IPS DF 19.7 (cell line): ENCODE data around the gene LGALS7.
"Not testable (repeated sequence)": the region's sequence is repeated elsewhere in the genome, so short reads cannot be mapped to it uniquely, and the experiment has no call there.

Experiments used
- DNase-seq: peaks from one replicate; pipeline ENCODE4 v3.0.0-alpha.2; 2013; ENCODE audit warnings: low read depth, low spot score

Gene LGALS7

DNA sequence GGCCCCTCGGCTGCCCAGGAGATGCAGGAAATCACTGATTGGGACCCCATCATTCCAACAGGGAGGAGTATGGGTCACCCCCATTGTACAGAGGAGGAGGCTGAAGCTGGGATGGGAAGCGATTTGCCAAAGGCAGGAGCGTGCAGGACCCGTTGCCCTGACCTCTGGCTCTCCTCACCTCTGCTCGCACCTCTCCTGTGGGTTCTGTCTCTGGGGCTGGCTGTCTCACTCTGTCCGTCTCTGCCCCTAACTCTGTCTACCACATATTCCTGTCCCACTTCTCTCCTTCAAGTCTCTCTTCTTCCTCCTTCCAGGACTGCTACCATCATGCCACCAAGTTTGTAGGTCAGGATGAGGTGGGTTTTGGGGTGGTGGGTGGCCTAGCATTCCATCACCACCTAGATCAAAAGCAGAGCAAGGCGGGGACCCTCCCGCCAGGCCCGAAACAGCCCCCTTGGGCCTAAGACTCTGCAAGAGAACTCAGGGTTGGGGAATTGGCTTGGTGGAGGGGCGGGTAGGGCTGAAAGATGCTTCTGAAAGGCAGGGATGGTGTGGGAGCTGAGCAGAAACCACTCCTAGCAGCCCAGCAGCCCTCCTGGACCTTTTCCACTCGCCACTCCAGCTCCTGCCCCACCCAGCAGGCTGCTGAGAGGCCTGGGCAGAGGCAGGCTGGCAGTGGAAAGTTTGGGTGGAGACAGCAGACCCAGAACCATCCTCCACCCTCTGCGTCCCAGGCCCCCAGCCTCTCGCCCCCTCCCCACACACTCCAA is 1.0 kb upstream of the LGALS7 start:
- DNase-seq, result no peak

DNA sequence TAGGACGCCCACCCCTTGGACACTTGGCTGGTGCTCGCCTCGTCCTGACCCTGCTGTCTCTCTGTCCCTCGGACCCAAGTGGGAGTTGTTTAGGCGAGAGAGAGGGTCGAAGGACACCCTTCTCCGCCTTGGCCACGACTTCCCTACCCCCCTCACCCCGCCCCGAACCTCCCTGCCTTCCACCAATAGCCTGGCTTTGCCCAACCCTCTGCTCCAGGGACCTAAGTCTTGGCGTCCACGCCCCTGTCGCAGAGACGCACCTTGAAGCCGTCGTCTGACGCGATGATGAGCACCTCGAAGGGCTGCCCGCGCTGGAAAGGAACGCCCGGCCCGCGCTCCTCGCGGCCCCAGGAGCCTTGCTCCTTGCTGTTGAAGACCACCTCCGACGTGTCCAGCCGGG is 1.7 kb downstream of the LGALS7 start:
- not testable (repeated sequence) for DNase-seq

DNA sequence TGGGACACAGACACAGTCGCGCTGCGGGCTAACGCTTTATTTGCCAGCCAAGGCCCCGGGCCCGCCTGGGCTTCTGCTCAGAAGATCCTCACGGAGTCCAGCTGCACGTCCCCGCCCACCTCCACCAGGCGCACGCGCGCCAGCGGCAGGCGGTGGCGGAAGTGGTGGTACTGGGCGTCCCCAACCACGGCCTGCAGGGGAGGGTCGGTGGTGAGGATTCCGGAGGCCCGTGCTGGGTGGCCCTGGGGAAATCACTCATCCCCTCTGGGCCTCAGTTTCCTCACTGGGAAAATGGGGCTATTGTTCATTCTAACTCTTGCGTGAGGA is 2.4 kb downstream of the LGALS7 start:
- DNase-seq, result not testable (repeated sequence)

DNA sequence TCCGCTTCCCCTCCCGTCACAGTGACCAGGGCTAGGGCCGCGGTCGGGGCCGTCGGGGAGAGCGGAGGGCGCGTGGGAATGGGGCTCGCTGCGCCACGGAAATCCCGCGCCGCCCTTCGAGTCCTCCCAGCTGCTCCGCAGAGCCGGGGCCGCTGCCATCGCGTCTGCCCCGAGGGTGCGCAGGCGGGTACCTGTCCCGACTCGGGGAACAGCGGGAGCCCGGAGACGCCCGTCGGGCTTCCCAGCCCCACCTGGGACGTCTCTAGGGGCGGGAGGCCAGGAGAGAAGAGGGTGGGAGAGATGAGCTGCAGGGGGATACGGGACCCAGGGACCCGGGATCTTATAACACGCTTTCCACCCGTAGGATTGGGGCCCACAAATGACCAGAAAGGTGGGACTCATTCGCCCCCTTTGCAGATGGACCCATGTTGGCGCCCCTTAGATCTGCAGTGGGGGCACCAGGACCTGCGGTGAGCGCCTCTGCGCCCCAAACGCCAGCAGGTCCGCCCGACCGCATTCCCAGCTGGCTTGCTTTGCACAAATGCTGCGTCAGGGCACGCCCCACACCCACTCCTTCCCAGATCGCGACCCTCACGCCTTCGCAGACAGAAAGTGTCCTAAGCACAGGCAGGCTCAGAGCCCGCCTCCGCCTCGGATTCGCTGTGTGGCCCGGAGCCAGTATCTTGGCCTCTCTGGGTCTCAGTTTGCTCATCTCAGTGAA is 2.9 kb downstream of the LGALS7 start:
- DNase-seq, result not testable (repeated sequence)

DNA sequence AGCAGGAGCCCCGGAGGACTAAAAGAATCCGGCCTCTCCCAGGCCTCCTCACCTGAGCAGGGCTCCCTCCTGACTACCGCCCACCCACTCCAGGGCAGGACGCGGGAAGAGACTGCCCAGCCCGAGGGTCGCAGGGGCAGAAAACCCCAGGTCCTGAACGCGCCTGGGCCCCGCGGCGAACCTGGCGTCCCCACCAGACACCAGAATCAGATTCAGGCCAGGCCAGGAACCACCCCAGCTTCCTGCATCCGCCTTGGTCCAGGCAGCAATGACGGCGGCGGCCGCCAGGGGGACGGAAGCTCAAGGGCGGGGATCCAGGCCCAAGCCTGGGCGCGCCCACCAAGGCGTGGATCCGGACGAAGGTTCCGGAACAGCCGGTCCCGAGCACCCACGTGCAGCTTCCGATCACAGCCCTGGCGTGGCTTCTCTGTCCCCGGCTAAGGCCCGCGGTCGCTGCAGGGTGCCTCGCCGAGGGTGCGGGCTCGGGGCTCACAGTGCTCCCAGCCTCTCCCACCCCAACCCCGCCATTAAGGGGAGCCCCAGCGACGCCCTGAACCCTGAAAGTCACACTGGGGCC is 3.6 kb downstream of the LGALS7 start:
- peak; percentile 20 for DNase-seq

DNA sequence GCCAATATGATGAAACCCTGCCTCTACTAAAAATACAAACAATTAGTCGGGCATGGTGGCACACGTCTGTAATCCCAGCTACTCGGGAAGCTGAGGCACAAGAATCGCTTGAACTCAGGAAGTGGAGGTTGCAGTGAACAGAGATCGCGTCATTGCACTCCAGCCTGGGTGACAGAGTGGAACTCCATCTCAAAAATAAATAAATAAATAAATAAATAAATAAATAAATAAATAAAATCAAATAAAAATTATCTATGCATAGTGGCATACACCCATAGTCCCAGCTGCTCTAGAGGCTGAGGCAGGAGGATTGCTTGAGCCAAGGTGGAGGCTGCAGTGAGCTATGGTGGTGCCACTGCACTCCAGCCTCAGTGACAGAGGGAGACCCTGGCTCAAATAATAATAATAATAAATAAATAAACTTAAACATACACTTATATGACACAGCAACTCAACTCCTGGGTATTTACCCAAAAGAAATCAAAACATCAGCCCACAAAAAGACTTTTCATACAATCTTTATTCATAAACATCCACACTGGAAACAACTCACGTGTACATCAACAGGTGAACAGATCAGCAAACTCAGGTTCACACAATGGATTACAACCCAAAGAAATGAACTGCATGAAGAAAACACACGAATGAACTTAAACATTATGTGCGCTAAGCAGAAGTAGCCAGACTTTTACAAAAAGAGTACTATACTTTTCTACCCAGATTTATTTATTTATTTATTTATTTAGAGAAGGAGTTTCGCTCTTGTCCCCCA is 6.9 kb downstream of the LGALS7 start:
- DNase-seq, result no peak

DNA sequence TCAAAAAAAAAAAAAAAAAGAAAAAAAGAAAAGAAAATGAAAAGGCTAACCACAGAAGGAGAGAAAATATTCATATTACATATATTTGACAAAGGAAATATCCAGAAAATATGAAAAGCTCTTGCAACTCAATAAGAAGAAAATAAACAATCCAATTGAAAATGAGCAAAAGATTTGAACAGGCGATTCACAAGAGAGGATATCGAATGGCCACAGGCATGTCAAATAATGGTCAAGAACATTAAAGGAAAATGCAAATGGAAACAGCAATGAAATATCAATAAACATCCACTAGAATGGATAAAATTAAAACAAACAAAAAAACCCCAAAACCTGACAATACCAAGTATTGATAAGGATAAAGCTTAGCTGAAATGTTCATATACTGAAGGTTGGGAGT is 8.1 kb downstream of the LGALS7 start:
- DNase-seq, result no peak

DNA sequence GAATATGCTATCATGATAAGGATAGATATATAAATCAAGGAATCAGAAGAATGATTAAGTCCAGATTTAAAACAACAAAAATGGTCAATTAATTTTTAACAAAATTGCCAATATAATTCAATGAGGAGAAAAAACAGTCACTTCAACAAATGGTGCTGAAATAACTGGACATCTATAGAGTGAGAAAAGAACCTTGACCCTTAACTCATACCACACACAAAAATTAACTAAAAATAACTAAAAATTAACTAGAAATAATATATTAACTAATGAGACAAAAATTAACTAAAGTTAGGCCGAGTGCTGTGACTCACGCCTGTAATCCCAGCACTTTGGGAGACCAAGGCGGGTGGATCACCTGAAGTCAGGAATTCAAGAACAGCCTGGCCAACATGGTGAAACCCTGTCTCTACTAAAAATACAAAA is 9.5 kb downstream of the LGALS7 start:
- no peak for DNase-seq

DNA sequence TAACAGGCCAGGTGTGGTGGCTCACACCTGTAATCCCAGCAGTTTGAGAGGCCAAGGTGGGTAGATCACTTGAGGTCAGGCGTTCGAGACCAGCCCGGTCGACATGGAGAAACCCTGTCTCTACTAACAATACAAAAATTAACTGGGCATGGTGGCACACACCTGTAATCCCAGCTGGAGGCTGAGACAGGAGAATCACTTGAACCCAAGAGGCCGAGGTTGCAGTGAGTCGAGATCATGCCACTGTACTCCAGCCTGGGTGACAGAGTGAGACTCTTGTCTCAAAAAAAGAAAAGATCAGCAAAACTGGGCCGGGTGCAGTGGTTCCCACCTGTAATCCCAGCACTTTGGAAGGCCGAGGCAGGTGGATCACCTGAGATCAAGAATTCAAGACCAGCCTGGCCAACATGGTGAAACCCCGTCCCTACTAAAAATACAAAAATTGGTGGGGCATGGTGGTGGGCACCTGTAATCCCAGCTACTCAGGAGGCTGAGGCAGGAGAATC is 11.4 kb downstream of the LGALS7 start:
- not testable (repeated sequence) for DNase-seq

DNA sequence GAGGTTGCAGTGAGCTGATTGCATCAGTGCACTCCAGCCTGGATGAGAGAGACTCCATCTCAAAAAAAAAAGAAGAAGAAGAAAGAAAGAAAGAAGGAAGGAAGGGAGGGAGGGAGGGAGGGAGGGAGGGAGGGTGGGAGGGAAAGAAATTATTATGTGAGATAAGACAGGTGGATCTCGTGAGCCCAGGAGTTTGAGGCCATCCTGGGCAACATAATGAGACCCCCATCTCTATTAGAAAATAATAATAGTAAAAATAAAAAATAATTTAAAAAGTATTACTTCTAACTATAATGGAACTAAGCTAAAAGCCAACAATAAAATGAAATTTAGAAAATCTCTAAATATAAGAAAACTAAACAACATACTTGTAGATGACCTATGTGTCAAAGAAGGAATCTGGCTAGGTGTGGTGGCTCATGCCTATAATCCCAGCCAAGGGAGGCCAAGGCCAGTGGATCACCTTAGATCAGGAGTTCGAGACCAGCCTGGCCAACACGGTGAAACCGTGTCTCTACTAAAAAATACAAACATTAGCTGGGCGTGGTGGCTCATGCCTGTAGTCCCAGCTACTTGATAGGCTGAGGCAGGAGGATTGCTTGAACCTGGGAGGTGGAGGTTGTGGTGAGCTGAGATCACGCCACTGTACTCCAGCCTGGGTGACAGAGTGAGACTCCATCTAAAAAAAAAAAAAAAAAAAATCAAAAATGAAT is 12.4 kb downstream of the LGALS7 start:
- not testable (repeated sequence) for DNase-seq

DNA sequence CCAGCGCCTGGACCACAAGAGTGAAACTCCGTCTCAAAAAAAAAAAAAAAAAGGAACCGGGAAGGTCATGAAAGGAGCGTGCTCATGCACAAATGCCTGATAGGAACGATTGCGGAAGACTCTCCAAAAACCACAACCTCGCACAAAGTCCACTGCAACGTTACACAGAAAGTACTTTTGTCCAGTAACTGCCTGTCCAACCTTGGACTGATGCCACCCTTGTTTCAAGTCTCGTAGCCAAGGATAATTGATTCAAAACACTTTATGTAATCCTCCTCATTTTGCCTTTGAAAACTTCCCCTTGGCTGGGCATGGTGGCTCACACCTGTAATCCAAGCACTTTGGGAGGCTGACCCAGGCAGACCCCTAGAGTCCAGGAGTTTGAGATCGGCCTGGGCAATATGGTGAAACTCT is 13.7 kb downstream of the LGALS7 start:
- DNase-seq, result no peak

DNA sequence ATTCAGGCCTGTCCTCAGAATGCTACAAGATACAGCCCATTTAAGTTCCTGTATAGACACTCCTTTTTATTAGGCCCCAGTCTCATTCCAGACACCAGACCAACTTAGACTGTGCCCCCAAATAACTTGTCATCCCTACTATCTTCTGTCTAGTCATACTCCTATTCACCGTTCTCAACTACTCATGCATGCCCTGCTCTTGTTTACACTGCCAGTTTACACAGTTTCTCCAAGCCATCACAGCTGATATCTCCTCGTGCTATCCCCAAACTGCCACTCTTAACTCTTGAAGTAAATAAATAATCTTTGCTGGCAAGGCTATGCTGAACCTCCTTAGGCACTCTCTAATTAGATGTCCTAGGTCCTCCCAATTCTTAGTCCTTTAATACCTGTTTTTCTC is 19.1 kb downstream of the LGALS7 start:
- not testable (repeated sequence) for DNase-seq

DNA sequence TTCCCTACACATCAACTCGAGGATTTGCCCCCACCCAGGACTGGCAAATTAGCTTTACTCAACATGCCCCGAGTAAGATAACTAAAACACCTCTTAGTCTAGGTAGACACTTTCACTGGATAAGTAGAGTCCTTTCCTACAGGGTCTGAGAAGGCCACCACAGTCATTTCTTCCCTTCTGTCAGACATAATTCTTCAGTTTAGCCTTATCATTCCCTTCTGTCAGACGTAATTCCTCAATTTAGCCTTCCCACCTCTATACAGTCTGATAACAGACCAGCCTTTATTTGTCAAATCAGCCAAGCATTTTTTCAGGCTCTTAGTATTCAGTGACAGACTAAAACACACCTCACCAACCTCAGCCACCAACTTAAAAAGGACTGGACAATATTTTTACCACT is 19.5 kb downstream of the LGALS7 start:
- not testable (repeated sequence) for DNase-seq

DNA sequence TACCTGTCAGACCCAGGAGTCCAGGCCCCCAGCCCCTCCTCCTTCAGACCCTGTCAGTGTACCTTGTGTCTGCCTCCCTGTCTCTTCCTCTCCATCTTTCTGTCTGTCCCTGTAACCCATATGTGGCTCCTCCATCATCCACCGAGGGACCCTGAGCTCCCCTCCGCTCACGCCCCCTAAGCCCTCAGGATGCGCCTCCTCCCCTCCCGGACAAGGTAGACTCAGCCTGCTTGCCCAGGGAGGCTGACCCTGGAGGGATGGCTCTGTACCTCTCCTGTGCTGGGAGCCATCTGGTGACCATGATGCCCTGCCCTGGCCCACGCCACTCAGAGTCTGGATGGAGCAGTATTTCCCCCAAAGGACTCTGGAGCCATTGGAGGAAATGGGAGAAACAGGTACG is 28.0 kb downstream of the LGALS7 start:
- DNase-seq, result no peak

DNA sequence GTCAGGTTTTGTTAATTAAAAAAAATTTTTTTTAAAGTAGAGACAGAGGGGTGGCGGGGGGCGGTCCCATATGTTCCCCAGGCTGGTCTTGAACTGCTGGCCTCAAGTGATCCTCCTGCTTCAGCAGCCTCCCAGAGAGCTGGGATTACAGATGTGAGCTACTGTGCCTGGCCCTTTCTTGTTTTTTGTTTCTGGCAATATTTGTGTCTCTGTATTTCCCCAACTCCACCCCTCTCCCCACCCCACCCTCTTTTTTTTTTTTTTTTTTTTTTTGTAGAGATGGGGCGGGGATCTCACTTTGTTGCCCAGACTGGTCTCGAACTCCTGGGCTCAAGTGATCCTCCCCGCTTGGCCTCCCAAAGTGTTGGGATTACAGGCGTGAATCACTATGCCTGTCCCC is 28.4 kb downstream of the LGALS7 start:
- DNase-seq, result no peak

DNA sequence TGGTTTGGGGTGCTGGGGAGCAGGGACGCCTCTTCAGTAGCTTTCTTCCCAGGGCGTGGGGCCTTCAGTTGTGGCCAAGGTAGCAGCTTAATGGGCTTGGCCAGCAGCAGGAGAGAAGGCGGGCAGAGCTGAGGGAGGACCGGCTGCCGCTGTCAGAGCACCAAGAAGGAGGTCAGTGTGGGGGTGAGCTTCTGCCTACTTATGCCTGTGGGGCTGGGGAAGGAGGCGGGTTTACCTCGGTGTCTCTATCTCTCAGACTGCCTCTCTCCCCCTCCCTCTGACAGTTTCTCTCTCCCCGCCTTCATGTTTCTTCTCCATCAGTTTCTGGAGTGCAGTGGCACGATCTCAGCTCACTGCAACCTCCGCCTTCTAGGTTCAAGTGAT is 29.0 kb downstream of the LGALS7 start, which contains the start of gene CAPN12:
TSS of gene CAPN12 (minus strand) at position 177 of the 384 bp plus-strand sequence. CDS start 309 bp downstream, outside the sequence.
- DNase-seq, result no peak

DNA sequence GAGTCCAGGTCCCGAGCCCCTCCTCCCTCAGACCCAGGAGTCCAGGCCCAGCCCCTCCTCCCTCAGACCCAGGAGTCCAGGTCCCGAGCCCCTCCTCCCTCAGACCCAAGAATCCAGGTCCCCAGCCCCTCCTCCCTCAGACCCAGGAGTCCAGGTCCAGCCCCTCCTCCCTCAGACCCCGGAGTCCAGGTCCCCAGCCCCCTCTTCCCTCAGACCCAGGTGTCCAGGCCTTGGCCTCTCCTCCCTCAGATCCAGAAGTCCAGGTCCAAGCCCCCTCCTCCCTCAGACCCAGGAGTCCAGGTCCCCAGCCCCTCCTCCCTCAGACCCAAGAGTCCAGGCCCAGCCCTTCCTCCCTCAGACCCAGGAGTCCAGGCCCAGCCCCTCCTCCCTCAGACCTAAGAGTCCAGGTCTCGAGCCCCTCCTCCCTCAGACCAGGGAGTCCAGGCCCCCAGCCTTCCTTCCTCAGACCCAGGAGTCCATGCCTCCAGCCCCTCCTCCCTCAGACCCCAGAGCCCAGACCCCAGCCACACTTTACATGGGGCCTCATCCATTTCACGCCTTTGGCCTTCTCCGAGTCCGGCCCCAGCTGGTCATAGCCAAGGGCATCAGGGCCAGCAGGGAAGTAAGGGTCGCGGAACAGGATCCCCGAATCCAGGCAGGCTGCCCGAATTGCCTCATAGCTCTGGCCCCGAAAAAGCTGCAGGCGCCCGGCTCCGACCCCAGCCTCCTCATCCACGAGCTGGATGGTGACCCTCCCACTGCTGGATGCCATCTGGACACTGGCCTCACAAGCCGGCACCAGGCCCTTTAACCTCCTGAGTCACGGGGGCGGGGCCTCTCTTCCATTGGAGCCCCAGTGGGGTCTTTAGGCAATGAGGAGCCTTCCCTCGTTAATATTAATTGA is 29.7 kb downstream of the LGALS7 start:
- no peak for DNase-seq

DNA sequence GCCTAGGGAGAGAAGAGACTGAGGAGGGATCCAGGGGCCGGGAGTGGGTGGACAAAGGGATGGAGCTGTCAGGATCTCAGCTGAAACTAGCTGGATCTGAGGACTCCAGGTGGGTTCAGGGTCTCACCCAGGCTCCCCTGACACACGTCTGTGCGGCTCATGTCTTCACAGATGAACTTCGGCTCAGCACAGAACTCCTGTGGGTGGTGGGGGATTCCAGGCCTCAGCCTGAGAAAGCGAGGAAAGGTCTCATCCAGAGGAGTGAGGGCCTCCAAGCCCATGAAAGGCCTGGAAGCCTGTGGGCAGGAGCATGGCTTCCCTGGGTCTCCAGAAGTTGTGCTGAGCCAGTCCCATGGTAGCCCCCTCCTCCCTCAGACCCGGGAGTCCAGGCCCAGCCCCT is 30.4 kb downstream of the LGALS7 start:
- DNase-seq, result no peak

DNA sequence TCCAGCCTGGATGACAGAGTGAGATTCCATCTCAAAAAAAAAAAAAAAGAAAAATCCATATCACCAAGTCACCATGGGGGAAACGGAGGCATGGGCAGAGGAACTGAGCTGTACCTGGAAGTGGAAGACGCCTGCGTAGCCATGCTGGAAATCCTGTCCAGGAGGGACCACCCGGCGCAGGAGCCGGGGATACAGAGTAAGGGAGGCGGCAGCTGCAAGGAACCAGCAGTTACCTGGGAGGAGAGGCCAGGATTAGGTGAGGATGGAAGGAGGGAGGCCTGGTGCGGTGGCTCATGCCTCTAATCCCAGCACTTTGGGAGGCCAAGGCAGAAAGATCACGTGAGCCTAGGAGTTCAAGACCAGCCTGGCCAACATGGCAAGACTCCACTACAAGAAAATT is 31.0 kb downstream of the LGALS7 start:
- no peak for DNase-seq

DNA sequence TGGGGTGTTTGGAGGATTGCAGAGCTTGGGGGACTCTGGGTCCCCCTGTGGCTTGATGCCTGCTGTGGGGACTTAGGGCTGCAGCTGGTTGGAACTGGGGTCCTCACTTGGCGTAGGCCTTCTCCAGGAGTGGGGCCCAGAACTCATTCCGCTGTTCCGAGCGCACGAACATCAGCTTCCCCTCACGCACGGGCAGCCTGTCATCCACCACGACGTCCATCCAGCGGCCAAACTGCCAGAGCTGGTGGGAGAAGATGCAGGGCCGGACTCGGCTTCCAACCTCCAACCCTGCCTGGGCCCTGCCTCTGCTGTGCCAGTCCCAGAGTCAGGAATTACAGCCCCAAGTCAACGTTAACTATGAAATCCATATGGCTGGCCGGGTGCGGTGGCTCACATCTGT is 31.6 kb downstream of the LGALS7 start:
- DNase-seq, result no peak
